Activated naive CD4-positive, alpha-beta T cell treated with anti-CD3 and anti-CD28 coated beads, Interleukin-2, amount 10 ng/mL, durations not matched to agents 7 days and 5 days (primary cell): Measurements from ENCODE around the gene P3H3.

Experiments
- CTCF ChIA-PET: fragments of 350-600 bp; sonication (Branson Sonifier 250); formaldehyde crosslinking; loops from one replicate; lab custom pipeline; 2021; ENCODE audit warnings: antibody characterized with exemption; lab: Charles Lee
- DNase-seq: peaks from one replicate; pipeline ENCODE4 v3.0.0-alpha.2; 2020
- H3K27ac Mint-ChIP-seq: one replicate; pipeline ENCODE4 v1.8.0; 2021; ENCODE audit warnings: mild to moderate bottlenecking, moderate library complexity, mixed read lengths
- H3K27me3 Mint-ChIP-seq: one replicate; pipeline ENCODE4 v1.8.0; 2021; ENCODE audit warnings: mild to moderate bottlenecking, mixed read lengths
- H3K36me3 Mint-ChIP-seq: one replicate; pipeline ENCODE4 v1.8.0; 2021; ENCODE audit warnings: mixed read lengths
- H3K4me1 Mint-ChIP-seq: one replicate; pipeline ENCODE4 v1.8.0; 2021; ENCODE audit warnings: mixed read lengths
- H3K4me3 Mint-ChIP-seq: one replicate; pipeline ENCODE4 v1.8.0; 2021; ENCODE audit warnings: mild to moderate bottlenecking, moderate library complexity, mixed read lengths
- H3K9me3 Mint-ChIP-seq: one replicate; pipeline ENCODE4 v1.8.0; 2021; ENCODE audit warnings: mixed read lengths

Gene P3H3

DNA sequence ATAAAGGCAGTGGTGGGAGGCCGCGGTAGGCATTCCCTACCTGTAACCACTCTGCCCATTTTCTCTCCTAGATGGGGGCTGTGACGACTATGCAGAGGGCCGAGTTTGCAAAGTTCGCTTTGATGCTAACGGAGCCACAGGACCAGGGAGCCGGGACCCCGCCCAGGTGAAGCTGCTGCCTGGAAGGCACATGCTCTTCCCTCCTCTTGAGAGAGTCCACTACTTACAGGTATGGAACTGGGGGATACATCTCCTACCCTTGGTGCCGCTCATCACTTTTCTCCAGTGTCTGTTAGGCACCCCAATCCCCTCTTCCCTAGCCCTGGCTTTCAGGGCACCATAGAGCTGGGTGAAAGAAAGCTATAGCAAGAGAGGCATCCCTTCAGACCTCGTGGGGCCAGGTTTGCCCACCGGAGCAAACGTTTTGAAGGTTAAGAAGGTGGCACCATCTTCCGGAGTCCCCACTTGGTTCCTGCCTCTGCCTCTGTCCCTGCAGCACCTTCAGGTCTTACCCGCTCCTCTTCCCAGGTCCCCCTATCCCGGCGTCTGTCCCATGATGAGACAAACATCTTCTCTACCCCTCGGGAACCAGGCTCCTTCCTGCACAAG, 2.0 kb upstream of the P3H3 start:
- DNase-seq: no peak
- H3K27ac Mint-ChIP-seq: no peak overlapping the region
- peaks cover 99% of the 10 kb centered on the region for H3K27me3 Mint-ChIP-seq
- peaks cover 31% of the 10 kb centered on the region for H3K4me1 Mint-ChIP-seq
- CTCF ChIA-PET: interaction anchor here (0.8 to 7.8 kb wide), 15 partner anchors 10 to 224 kb away, joined by 3 to 91 read pairs (median 5); partner anchors contain the start of genes CDCA3, MLF2, USP5 and ZNF384
- H3K4me3 Mint-ChIP-seq: no peak overlapping the region
- H3K36me3 Mint-ChIP-seq: no peaks in the 10 kb centered on the region
- no peaks in the 10 kb centered on the region for H3K9me3 Mint-ChIP-seq

DNA sequence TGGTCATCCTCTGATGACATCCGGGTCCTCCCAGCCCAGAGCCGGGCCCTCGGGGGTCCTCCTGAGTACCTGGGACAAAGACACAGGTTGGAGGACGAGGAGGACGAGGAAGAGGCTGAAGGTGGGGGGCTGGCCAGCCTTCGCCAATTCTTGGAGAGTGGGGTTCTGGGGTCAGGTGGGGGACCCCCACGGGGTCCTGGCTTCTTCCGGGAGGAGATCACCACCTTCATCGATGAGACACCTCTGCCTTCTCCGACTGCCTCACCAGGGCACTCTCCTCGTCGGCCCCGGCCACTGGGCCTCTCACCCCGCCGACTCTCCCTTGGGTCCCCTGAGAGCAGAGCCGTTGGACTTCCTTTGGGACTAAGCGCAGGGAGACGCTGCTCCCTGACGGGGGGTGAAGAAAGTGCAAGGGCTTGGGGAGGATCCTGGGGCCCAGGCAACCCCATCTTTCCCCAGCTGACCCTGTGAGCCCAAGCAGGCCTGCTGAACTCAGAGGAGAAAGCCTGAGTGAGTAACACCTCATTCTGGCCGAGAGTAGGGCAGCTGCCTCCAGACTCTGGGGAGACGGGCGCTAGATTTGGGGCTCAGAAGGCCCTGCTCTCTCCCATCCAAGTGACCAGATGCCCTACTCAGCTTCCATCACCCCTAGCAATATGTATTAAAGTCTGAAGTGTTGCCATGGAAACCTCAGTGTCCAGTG, 1.3 kb upstream of the P3H3 start:
- Mint-ChIP-seq H3K4me1 (peaks cover 27% of the 10 kb centered on the region), H3K36me3 (no peaks in the 10 kb centered on the region), H3K4me3 (peak overlapping the region; percentile 39), H3K27ac (no peak overlapping the region), H3K9me3 (no peaks in the 10 kb centered on the region), H3K27me3 (peaks cover 99% of the 10 kb centered on the region)
- CTCF ChIA-PET: interaction anchor here (0.8 to 7.8 kb wide), 8 partner anchors 12 to 138 kb away, joined by 3 to 91 read pairs (median 4); partner anchors contain the start of genes MLF2 and ZNF384
- no peak for DNase-seq

DNA sequence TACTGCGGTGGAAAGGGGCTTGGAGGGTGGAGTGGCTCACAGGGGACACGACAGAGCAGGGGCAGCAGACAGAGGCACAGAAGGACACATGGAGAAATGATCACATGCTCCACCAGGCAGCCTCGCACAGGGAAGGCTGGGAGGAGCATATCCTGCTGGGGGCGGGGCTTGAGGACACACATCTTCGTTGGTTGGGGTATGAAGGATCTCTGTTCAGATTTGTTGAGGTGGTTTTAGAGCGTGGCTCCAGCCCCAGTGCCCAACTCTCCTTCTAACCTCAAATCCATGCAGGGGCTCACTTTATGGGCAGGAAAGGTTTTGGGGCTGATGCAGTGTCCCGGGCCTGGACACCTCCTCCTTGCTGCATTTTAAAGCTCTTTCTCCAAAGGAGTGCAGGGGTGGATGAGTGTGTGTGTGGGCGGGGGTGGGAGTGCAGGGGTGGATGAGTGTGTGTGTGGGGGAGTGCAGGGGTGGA, 733 bp upstream of the P3H3 start:
- H3K9me3 Mint-ChIP-seq: no peaks in the 10 kb centered on the region
- peak overlapping the region; percentile 39 for H3K4me3 Mint-ChIP-seq
- no peaks in the 10 kb centered on the region for H3K36me3 Mint-ChIP-seq
- CTCF ChIA-PET: interaction anchor here (1.1 to 7.8 kb wide), 5 partner anchors 11 to 75 kb away, joined by 3 to 91 read pairs (median 4); partner anchors contain the start of gene MLF2
- H3K27ac Mint-ChIP-seq: no peak overlapping the region
- DNase-seq: peak; percentile 73
- peaks cover 25% of the 10 kb centered on the region for H3K4me1 Mint-ChIP-seq
- peaks cover 98% of the 10 kb centered on the region for H3K27me3 Mint-ChIP-seq

GRCh38 chr12:6828781-6829535, 751 bp downstream of the P3H3 start:
- Mint-ChIP-seq H3K4me1 (peaks cover 25% of the 10 kb centered on the region), H3K9me3 (no peaks in the 10 kb centered on the region), H3K27ac (no peak overlapping the region), H3K27me3 (peaks cover 90% of the 10 kb centered on the region), H3K36me3 (no peaks in the 10 kb centered on the region), H3K4me3 (peak overlapping the region; percentile 71)
- DNase-seq: peak; percentile 45
- CTCF ChIA-PET: interaction anchor here (0.8 to 1.7 kb wide), 10 partner anchors 8 to 207 kb away, joined by 3 to 7 read pairs (median 4); partner anchors contain the start of genes MLF2 and SPSB2

DNA sequence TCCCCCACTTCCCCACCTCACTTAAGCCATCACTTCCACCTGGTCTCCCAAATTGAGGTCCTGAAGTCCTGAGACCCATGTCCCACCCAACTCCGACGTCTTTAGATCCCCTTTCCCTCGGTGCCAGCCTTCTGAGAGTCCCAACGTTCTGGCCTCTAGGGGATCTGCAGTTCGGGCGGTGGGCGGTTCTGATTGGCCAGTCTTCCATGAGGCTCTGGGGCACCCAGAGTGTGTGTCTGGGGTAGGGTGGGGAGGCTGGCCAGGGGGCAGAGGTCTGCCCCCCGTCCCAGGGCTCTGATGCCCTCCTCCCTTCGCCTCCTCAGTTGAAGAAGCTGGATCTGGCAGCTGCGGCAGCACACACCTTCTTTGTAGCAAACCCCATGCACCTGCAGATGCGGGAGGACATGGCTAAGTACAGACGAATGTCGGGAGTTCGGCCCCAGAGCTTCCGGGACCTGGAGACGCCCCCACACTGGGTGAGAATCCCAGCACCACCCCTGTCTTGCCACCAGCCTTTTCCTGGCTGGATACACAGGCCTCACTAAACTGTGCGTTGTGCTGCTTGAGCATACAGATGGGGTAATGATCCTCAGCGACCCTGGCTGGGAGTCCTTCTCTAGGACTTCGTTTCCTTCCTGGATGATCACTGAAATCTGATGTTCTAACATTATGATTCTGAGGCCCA, 1.5 kb downstream of the P3H3 start:
- H3K27ac Mint-ChIP-seq: no peak overlapping the region
- no peaks in the 10 kb centered on the region for H3K9me3 Mint-ChIP-seq
- peaks cover 83% of the 10 kb centered on the region for H3K27me3 Mint-ChIP-seq
- H3K4me3 Mint-ChIP-seq: peak overlapping the region; percentile 71
- CTCF ChIA-PET: interaction anchor here (1.0 to 1.5 kb wide), 5 partner anchors 10 to 208 kb away, joined by 3 to 7 read pairs (median 5); no protein-coding TSS in a partner anchor
- no peak for DNase-seq
- peaks cover 25% of the 10 kb centered on the region for H3K4me1 Mint-ChIP-seq
- no peaks in the 10 kb centered on the region for H3K36me3 Mint-ChIP-seq

DNA sequence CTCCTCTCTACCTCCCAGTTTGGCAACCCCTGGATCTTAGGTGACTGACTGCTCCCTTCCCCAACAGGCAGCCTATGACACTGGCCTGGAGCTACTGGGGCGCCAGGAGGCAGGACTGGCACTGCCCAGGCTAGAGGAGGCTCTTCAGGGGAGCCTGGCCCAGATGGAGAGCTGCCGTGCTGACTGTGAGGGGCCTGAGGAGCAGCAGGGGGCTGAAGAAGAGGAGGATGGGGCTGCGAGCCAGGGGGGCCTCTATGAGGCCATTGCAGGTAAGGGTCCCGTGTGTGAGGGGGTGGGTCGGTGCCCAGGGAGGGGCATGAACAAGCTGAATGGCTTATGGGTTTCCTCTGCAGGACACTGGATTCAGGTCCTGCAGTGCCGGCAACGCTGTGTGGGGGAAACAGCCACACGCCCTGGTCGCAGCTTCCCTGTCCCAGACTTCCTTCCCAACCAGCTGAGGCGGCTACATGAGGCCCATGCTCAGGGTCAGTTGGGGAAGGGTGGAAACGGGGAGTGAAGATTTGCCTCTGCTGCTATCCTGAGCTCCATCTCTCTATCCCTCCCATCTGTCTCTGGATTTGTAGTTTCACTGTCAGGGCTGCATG, 2.2 kb downstream of the P3H3 start:
- H3K36me3 Mint-ChIP-seq: no peaks in the 10 kb centered on the region
- peaks cover 76% of the 10 kb centered on the region for H3K27me3 Mint-ChIP-seq
- no peak overlapping the region for H3K27ac Mint-ChIP-seq
- no peaks in the 10 kb centered on the region for H3K9me3 Mint-ChIP-seq
- no peak for DNase-seq
- CTCF ChIA-PET: interaction anchor here (0.8 to 1.4 kb wide), 4 partner anchors 39 to 76 kb away, joined by 3 to 5 read pairs (median 3); no protein-coding TSS in a partner anchor
- peaks cover 23% of the 10 kb centered on the region for H3K4me1 Mint-ChIP-seq
- H3K4me3 Mint-ChIP-seq: no peak overlapping the region

DNA sequence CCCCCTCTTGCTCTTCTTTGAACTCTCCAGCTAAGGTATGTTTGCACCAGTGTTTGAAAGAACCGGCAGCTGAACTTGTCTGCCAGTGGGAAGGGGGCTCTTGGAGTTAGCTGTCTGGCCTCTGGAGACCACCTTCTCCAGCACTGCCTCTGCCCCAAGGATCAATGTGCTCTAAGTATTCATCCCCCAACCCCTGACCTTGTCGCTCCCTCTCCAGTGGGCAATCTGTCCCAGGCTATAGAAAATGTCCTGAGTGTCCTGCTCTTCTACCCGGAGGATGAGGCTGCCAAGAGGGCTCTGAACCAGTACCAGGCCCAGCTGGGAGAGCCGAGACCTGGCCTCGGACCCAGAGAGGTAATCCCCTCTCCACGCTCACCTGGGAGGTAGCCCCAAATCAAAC, 2.8 kb downstream of the P3H3 start:
- no peaks in the 10 kb centered on the region for H3K9me3 Mint-ChIP-seq
- peaks cover 70% of the 10 kb centered on the region for H3K27me3 Mint-ChIP-seq
- DNase-seq: no peak
- H3K4me3 Mint-ChIP-seq: no peak overlapping the region
- H3K27ac Mint-ChIP-seq: no peak overlapping the region
- peaks cover 21% of the 10 kb centered on the region for H3K4me1 Mint-ChIP-seq
- CTCF ChIA-PET: interaction anchor here (0.6 to 1.1 kb wide), 4 partner anchors 15 to 54 kb away, joined by 3 read pairs; no protein-coding TSS in a partner anchor
- no peaks in the 10 kb centered on the region for H3K36me3 Mint-ChIP-seq

DNA sequence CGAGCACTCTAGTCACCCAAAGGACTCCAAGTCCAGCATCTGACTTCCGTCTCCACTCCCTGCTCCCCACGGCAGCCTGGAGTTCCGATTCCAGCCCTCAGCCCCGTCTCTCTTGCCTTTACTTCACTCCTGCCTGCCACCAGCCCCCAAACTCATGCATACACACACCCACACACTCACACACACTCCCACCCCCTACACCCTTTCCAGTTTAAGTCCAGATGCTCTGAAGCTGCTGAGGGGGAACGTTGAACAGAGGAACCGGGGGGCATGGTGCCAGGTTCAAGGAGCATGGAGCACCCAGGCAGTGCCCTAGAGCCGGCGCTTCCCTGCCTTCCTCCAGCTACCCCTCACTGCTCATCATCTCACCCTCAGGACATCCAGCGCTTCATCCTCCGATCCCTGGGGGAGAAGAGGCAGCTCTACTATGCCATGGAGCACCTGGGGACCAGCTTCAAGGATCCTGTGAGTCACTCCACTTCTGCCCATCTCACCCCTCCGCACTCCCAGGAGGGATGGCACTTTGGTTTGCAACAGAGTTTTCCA, 3.3 kb downstream of the P3H3 start:
- CTCF ChIA-PET: interaction anchor here (0.6 to 1.9 kb wide), 4 partner anchors 15 to 78 kb away, joined by 3 to 5 read pairs (median 3); partner anchors contain the start of gene MLF2
- Mint-ChIP-seq H3K27ac (no peak overlapping the region), H3K36me3 (no peaks in the 10 kb centered on the region), H3K9me3 (no peaks in the 10 kb centered on the region), H3K27me3 (peaks cover 64% of the 10 kb centered on the region), H3K4me1 (peaks cover 21% of the 10 kb centered on the region), H3K4me3 (no peak overlapping the region)
- no peak for DNase-seq

DNA sequence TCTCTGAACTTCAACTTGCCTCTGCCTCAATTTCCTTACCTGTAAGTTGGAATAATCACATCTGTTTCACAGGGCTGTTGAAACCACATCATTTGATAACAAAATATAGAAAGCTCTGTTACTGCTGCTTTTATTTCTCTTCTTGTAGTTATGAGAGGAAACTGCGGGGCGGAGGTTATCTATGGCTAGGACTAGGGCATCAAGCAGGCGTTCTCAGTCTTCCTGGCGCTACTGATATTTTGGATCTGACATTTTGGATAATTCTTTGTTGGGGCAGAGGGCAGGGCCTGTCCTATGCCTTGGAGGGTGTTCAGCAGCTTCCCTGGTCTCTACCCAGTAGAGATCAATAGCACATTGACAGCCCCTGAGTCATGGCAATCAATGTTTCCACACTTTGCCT, 3.9 kb downstream of the P3H3 start:
- DNase-seq: no peak
- no peak overlapping the region for H3K4me3 Mint-ChIP-seq
- no peak overlapping the region for H3K27ac Mint-ChIP-seq
- CTCF ChIA-PET: interaction anchor here (1.0 to 1.9 kb wide), 2 partner anchors 40 to 79 kb away, joined by 3 to 5 read pairs; partner anchors contain the start of gene MLF2
- peaks cover 61% of the 10 kb centered on the region for H3K27me3 Mint-ChIP-seq
- H3K9me3 Mint-ChIP-seq: no peaks in the 10 kb centered on the region
- no peaks in the 10 kb centered on the region for H3K36me3 Mint-ChIP-seq
- peaks cover 20% of the 10 kb centered on the region for H3K4me1 Mint-ChIP-seq

- H3K9me3 Mint-ChIP-seq: no peaks in the 10 kb centered on the region
- CTCF ChIA-PET: interaction anchor here (1.7 to 4.4 kb wide), 6 partner anchors 10 to 212 kb away, joined by 5 to 30 read pairs (median 6); partner anchors contain the start of genes MLF2 and SPSB2
- H3K27me3 Mint-ChIP-seq: peaks cover 50% of the 10 kb centered on the region
- no peak overlapping the region for H3K27ac Mint-ChIP-seq
- peaks cover 12% of the 10 kb centered on the region for H3K4me1 Mint-ChIP-seq
- no peak overlapping the region for H3K4me3 Mint-ChIP-seq
- no peaks in the 10 kb centered on the region for H3K36me3 Mint-ChIP-seq
- no peak for DNase-seq
These were observed 5.1 kb downstream of the P3H3 start for GRCh38 chr12:6833189-6833890.

- Mint-ChIP-seq H3K27ac (no peak overlapping the region), H3K4me1 (peaks cover 6% of the 10 kb centered on the region), H3K9me3 (no peaks in the 10 kb centered on the region), H3K27me3 (peaks cover 48% of the 10 kb centered on the region), H3K36me3 (no peaks in the 10 kb centered on the region), H3K4me3 (no peak overlapping the region)
- CTCF ChIA-PET: interaction anchor here (1.0 to 4.4 kb wide), 12 partner anchors 9 to 263 kb away, joined by 3 to 38 read pairs (median 6); partner anchors contain the start of genes CDCA3, MLF2, SPSB2 and USP5
- no peak for DNase-seq
These were observed 6.0 kb downstream of the P3H3 start for GRCh38 chr12:6834254-6834653.

GRCh38 chr12:6834873-6835272, 6.7 kb downstream of the P3H3 start:
- Mint-ChIP-seq H3K9me3 (no peaks in the 10 kb centered on the region), H3K27me3 (peaks cover 44% of the 10 kb centered on the region), H3K27ac (no peak overlapping the region), H3K4me1 (peaks cover 4% of the 10 kb centered on the region), H3K36me3 (no peaks in the 10 kb centered on the region), H3K4me3 (no peak overlapping the region)
- DNase-seq: no peak
- CTCF ChIA-PET: interaction anchor here (1.0 to 4.4 kb wide), 13 partner anchors 9 to 264 kb away, joined by 3 to 38 read pairs (median 5); partner anchors contain the start of genes CDCA3, MLF2, SPSB2 and USP5
